Measurements from ENCODE around the gene TPCN2. TPM values are rescaled to one million over a fixed set of nuclear protein-coding genes. Genes with fewer than 3 reads are reported as not detected.

Gene TPCN2
- total RNA-seq, 1 donor from 2014 or later, result 23.7 TPM

GRCh38 chr11:69113226-69113625, 64.5 kb downstream of the TPCN2 start:
- DNase-seq (ENCODE audit: low spot score in 2 of 2, unreplicated experiment in 2 of 2), result no peak
- no peak overlapping the region for H3K27ac Mint-ChIP-seq
- peaks cover 1% of the 10 kb centered on the region for H3K36me3 Mint-ChIP-seq
- no peak for TF ChIP-seq CTCF (IDR thresholded peaks at IDR 0.05; ENCODE audit: unreplicated experiment)
- no peak overlapping the region for H3K4me3 Mint-ChIP-seq
- no peaks in the 10 kb centered on the region for H3K27me3 Mint-ChIP-seq (ENCODE audit: low read depth)
- H3K9me3 Mint-ChIP-seq, result peaks cover 9% of the 10 kb centered on the region
- no peaks in the 10 kb centered on the region for H3K4me1 Mint-ChIP-seq

GRCh38 chr11:69113646-69114340, 65.1 kb downstream of the TPCN2 start:
- H3K4me1 Mint-ChIP-seq, result no peaks in the 10 kb centered on the region
- no peak for DNase-seq (ENCODE audit: low spot score in 2 of 2, unreplicated experiment in 2 of 2)
- H3K27me3 Mint-ChIP-seq (ENCODE audit: low read depth), result no peaks in the 10 kb centered on the region
- H3K27ac Mint-ChIP-seq, result no peak overlapping the region
- H3K9me3 Mint-ChIP-seq, result peaks cover 9% of the 10 kb centered on the region
- no peaks in the 10 kb centered on the region for H3K36me3 Mint-ChIP-seq
- TF ChIP-seq CTCF (IDR thresholded peaks at IDR 0.05; ENCODE audit: unreplicated experiment), result no peak
- no peak overlapping the region for H3K4me3 Mint-ChIP-seq

- no peak for DNase-seq (ENCODE audit: low spot score in 2 of 2, unreplicated experiment in 2 of 2)
- Mint-ChIP-seq H3K4me1 (no peaks in the 10 kb centered on the region), H3K27ac (no peak overlapping the region), H3K36me3 (no peaks in the 10 kb centered on the region), H3K27me3 (ENCODE audit: low read depth) (no peaks in the 10 kb centered on the region), H3K4me3 (no peak overlapping the region), H3K9me3 (peaks cover 14% of the 10 kb centered on the region)
- no peak for TF ChIP-seq CTCF (IDR thresholded peaks at IDR 0.05; ENCODE audit: unreplicated experiment)
Observed at GRCh38 chr11:69114362-69114761, 65.6 kb downstream of the TPCN2 start.

GRCh38 chr11:69114811-69115523, 66.2 kb downstream of the TPCN2 start:
- Mint-ChIP-seq H3K27ac (no peak overlapping the region), H3K27me3 (ENCODE audit: low read depth) (no peaks in the 10 kb centered on the region), H3K4me1 (no peaks in the 10 kb centered on the region), H3K4me3 (no peak overlapping the region), H3K36me3 (no peaks in the 10 kb centered on the region), H3K9me3 (peaks cover 16% of the 10 kb centered on the region)
- no peak for DNase-seq (ENCODE audit: low spot score in 2 of 2, unreplicated experiment in 2 of 2)
- TF ChIP-seq CTCF (IDR thresholded peaks at IDR 0.05; ENCODE audit: unreplicated experiment), result no peak

- H3K4me1 Mint-ChIP-seq, result no peaks in the 10 kb centered on the region
- no peak overlapping the region for H3K4me3 Mint-ChIP-seq
- TF ChIP-seq CTCF (IDR thresholded peaks at IDR 0.05; ENCODE audit: unreplicated experiment), result no peak
- peaks cover 10% of the 10 kb centered on the region for H3K9me3 Mint-ChIP-seq
- no peaks in the 10 kb centered on the region for H3K36me3 Mint-ChIP-seq
- no peak for DNase-seq (ENCODE audit: low spot score in 2 of 2, unreplicated experiment in 2 of 2)
- H3K27me3 Mint-ChIP-seq (ENCODE audit: low read depth), result no peaks in the 10 kb centered on the region
- H3K27ac Mint-ChIP-seq, result no peak overlapping the region
Observed at GRCh38 chr11:69115586-69116560, 67.1 kb downstream of the TPCN2 start.

Data from mesothelial cell of epicardium (in vitro differentiated cells).